WTC11 (cell line): Measurements from ENCODE around the gene CTNNAL1. TPM values are rescaled to one million over a fixed set of nuclear protein-coding genes. Genes with fewer than 3 reads are reported as not detected.

Experiments
- ATAC-seq: fragments of 200-7000 bp; cut with Tn5 transposase; 2 replicates; pipeline ENCODE4 v1.10.0; 2021; ENCODE audit warnings: mild to moderate bottlenecking, moderate library complexity
- CTCF ChIA-PET: fragments of 300-600 bp; sonication (Branson Sonifier 250); formaldehyde crosslinking; loops from one replicate; lab custom pipeline; 2021; ENCODE audit warnings: antibody characterized with exemption; lab: Charles Lee
- POLR2A ChIA-PET: fragments of 350-600 bp; sonication (Branson Sonifier 250); formaldehyde crosslinking; loops from one replicate; lab custom pipeline; 2021; ENCODE audit warnings: antibody characterized with exemption; lab: Charles Lee
- DNase-seq: peaks from one replicate; pipeline ENCODE4 v3.0.0; 2021; ENCODE audit warnings: low spot score
- H3K27ac Mint-ChIP-seq: 2 replicates; pipeline ENCODE4 v1.8.0; 2021; ENCODE audit warnings: mixed read lengths
- H3K27me3 Mint-ChIP-seq: 2 replicates; pipeline ENCODE4 v1.8.0; 2021; ENCODE audit warnings: low read depth, mild to moderate bottlenecking, moderate library complexity, mixed read lengths
- H3K36me3 Mint-ChIP-seq: 2 replicates; pipeline ENCODE4 v1.8.0; 2021; ENCODE audit warnings: mixed read lengths
- H3K4me1 Mint-ChIP-seq: 2 replicates; pipeline ENCODE4 v1.8.0; 2022; ENCODE audit warnings: mixed read lengths
- H3K4me3 Mint-ChIP-seq: 2 replicates; pipeline ENCODE4 v1.8.0; 2021; ENCODE audit warnings: mild to moderate bottlenecking, moderate library complexity, mixed read lengths
- H3K9me3 Mint-ChIP-seq: 2 replicates; pipeline ENCODE4 v1.8.0; 2021; ENCODE audit warnings: mixed read lengths
- ATF1 ChIP-seq: sonication (generic); formaldehyde crosslinking; IDR thresholded peaks from 2 replicates; pipeline ENCODE4 v1.8.1; 2023; ENCODE audit warnings: mild to moderate bottlenecking, moderate library complexity, missing genetic modification reagents
- CREB1 ChIP-seq: sonication (generic); formaldehyde crosslinking; IDR thresholded peaks from 2 replicates; pipeline ENCODE4 v1.8.0; 2023; ENCODE audit warnings: mild to moderate bottlenecking, missing genetic modification reagents
- CREM ChIP-seq: sonication (generic); formaldehyde crosslinking; IDR thresholded peaks from 2 replicates; pipeline ENCODE4 v1.8.1; 2022; ENCODE audit warnings: mild to moderate bottlenecking, missing genetic modification reagents, moderate library complexity
- EMX1 ChIP-seq: fragments of 250-450 bp; sonication (Bioruptor Pico); IDR thresholded peaks from 2 replicates; pipeline ENCODE4 v1.8.0; 2021; ENCODE audit warnings: mild to moderate bottlenecking
- FOXK1 ChIP-seq: sonication (generic); formaldehyde crosslinking; IDR thresholded peaks from 2 replicates; pipeline ENCODE4 v1.8.0; 2022; ENCODE audit warnings: mild to moderate bottlenecking, moderate library complexity, missing genetic modification reagents
- FOXP1 ChIP-seq: sonication (generic); formaldehyde crosslinking; IDR thresholded peaks from 2 replicates; pipeline ENCODE4 v1.8.0; 2022; ENCODE audit warnings: missing genetic modification reagents, mild to moderate bottlenecking, moderate library complexity, borderline replicate concordance
- GTF2I ChIP-seq: fragments of 250-450 bp; sonication (Bioruptor Pico); conservative IDR thresholded peaks from 2 replicates; pipeline ENCODE4 v1.4.0; 2021; ENCODE audit warnings: mild to moderate bottlenecking
- MYBL2 ChIP-seq: sonication (generic); formaldehyde crosslinking; IDR thresholded peaks from 2 replicates; pipeline ENCODE4 v1.8.1; 2023; ENCODE audit warnings: mild to moderate bottlenecking, moderate library complexity, missing genetic modification reagents
- NFE2L1 ChIP-seq: sonication (generic); formaldehyde crosslinking; IDR thresholded peaks from 2 replicates; pipeline ENCODE4 v1.8.1; 2023; ENCODE audit warnings: missing genetic modification reagents
- RELA ChIP-seq: sonication (generic); formaldehyde crosslinking; IDR thresholded peaks from 2 replicates; pipeline ENCODE4 v1.8.1; 2022; ENCODE audit warnings: missing genetic modification reagents, mild to moderate bottlenecking, borderline replicate concordance
- ZBTB21 ChIP-seq: sonication (generic); formaldehyde crosslinking; IDR thresholded peaks from 2 replicates; pipeline ENCODE4 v1.8.1; 2023; ENCODE audit warnings: mild to moderate bottlenecking, missing genetic modification reagents, borderline replicate concordance
- ZNF263 ChIP-seq: sonication (generic); formaldehyde crosslinking; IDR thresholded peaks from 2 replicates; pipeline ENCODE4 v1.8.1; 2022; ENCODE audit warnings: low read depth, mild to moderate bottlenecking, moderate library complexity, missing genetic modification reagents
- total RNA-seq: library from RNA; stranded (reverse); gene quantifications from 3 replicates; pipeline ENCODE4 v1.2.3, GENCODE V29; 2021
- TF ChIP-seq, protein P1 (sequence below): sonication (generic); formaldehyde crosslinking; IDR thresholded peaks from 2 replicates; pipeline ENCODE4 v1.8.0; 2023; ENCODE audit warnings: missing genetic modification reagents, mild to moderate bottlenecking, borderline replicate concordance
- TF ChIP-seq, protein P2 (sequence below): sonication (generic); formaldehyde crosslinking; IDR thresholded peaks from 2 replicates; pipeline ENCODE4 v1.8.1; 2023; ENCODE audit warnings: mild to moderate bottlenecking, moderate library complexity, missing genetic modification reagents
- TF ChIP-seq, protein P3 (sequence below): sonication (generic); formaldehyde crosslinking; IDR thresholded peaks from 2 replicates; pipeline ENCODE4 v1.8.1; 2022; ENCODE audit warnings: mild to moderate bottlenecking, missing genetic modification reagents, moderate library complexity, borderline replicate concordance
- TF ChIP-seq, protein P4 (sequence below): sonication (generic); formaldehyde crosslinking; IDR thresholded peaks from 2 replicates; pipeline ENCODE4 v1.8.1; 2022; ENCODE audit warnings: missing genetic modification reagents, borderline replicate concordance
- TF ChIP-seq, protein P5 (sequence below): sonication (generic); formaldehyde crosslinking; IDR thresholded peaks from 2 replicates; pipeline ENCODE4 v1.8.0; 2023; ENCODE audit warnings: missing genetic modification reagents
- TF ChIP-seq, protein P6 (sequence below): sonication (generic); formaldehyde crosslinking; IDR thresholded peaks from 2 replicates; pipeline ENCODE4 v1.8.0; 2022; ENCODE audit warnings: mild to moderate bottlenecking, missing genetic modification reagents
- TF ChIP-seq, protein P7 (sequence below): fragments of 250-450 bp; sonication (Bioruptor Pico); IDR thresholded peaks from 2 replicates; pipeline ENCODE4 v1.9.0; 2021; ENCODE audit warnings: moderate library complexity, mild to moderate bottlenecking, inconsistent platforms, borderline replicate concordance
- TF ChIP-seq, protein P8 (sequence below): sonication (generic); formaldehyde crosslinking; conservative IDR thresholded peaks from 2 replicates; pipeline ENCODE4 v1.8.1; 2023; ENCODE audit warnings: mild to moderate bottlenecking, low read depth, missing genetic modification reagents, moderate library complexity

Gene CTNNAL1
- total RNA-seq, 1 experiment from 2014 or later = 53.1 TPM

DNA sequence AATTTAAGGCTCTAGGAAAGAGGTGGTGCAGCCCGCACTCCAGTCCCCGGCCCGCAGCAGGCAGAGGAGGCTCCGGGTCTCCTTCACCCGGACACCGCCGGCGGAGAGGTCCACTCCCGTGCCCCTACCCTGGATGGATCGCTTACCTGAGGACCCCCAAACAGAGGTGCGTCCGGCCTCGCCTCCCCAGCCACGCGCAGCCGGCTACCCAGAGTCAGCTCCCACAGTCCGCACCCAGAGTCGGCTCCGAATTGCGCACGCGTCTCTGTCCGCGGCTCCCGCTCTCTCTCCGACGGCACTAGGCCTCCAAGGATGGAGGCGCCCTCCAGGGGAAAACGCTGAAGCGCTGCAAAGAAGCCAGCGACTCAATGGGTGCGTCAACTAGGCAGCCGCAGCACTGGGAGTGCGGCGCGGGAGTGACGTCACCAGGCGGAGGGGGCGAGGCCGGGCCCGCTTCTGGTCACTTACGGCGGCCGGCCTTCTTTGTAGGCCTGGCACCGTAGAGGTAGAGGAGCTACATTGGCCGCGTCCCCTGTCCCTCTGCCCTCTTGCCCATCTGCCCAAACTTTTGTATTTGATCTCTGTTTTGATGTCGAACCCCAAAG, 79.5 kb downstream of the CTNNAL1 start, which contains the start of gene ELP1 (continued):
- TF ChIP-seq, protein P1, sequence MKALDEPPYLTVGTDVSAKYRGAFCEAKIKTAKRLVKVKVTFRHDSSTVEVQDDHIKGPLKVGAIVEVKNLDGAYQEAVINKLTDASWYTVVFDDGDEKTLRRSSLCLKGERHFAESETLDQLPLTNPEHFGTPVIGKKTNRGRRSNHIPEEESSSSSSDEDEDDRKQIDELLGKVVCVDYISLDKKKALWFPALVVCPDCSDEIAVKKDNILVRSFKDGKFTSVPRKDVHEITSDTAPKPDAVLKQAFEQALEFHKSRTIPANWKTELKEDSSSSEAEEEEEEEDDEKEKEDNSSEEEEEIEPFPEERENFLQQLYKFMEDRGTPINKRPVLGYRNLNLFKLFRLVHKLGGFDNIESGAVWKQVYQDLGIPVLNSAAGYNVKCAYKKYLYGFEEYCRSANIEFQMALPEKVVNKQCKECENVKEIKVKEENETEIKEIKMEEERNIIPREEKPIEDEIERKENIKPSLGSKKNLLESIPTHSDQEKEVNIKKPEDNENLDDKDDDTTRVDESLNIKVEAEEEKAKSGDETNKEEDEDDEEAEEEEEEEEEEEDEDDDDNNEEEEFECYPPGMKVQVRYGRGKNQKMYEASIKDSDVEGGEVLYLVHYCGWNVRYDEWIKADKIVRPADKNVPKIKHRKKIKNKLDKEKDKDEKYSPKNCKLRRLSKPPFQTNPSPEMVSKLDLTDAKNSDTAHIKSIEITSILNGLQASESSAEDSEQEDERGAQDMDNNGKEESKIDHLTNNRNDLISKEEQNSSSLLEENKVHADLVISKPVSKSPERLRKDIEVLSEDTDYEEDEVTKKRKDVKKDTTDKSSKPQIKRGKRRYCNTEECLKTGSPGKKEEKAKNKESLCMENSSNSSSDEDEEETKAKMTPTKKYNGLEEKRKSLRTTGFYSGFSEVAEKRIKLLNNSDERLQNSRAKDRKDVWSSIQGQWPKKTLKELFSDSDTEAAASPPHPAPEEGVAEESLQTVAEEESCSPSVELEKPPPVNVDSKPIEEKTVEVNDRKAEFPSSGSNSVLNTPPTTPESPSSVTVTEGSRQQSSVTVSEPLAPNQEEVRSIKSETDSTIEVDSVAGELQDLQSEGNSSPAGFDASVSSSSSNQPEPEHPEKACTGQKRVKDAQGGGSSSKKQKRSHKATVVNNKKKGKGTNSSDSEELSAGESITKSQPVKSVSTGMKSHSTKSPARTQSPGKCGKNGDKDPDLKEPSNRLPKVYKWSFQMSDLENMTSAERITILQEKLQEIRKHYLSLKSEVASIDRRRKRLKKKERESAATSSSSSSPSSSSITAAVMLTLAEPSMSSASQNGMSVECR (CRISPR knock-in tag) = no peak
- TF ChIP-seq, protein P2, sequence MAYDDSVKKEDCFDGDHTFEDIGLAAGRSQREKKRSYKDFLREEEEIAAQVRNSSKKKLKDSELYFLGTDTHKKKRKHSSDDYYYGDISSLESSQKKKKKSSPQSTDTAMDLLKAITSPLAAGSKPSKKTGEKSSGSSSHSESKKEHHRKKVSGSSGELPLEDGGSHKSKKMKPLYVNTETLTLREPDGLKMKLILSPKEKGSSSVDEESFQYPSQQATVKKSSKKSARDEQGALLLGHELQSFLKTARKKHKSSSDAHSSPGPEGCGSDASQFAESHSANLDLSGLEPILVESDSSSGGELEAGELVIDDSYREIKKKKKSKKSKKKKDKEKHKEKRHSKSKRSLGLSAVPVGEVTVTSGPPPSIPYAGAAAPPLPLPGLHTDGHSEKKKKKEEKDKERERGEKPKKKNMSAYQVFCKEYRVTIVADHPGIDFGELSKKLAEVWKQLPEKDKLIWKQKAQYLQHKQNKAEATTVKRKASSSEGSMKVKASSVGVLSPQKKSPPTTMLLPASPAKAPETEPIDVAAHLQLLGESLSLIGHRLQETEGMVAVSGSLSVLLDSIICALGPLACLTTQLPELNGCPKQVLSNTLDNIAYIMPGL (CRISPR knock-in tag) = peak; percentile 95
- TF ChIP-seq FOXP1 (0 out of 2 replicates have a peak, but pooled peaks have one; percentile 27), RELA (CRISPR knock-in tag) (peak; percentile 29; the same call in 1 of the 2 replicates), ZBTB21 (0 out of 2 replicates have a peak, but pooled peaks have one; percentile 66), FOXK1 (peak; percentile 77), CREM (CRISPR knock-in tag) (peak; percentile 96), MYBL2 (CRISPR knock-in tag) (0 out of 2 replicates have a peak, but pooled peaks have one; percentile 29)
- TF ChIP-seq, protein P3, sequence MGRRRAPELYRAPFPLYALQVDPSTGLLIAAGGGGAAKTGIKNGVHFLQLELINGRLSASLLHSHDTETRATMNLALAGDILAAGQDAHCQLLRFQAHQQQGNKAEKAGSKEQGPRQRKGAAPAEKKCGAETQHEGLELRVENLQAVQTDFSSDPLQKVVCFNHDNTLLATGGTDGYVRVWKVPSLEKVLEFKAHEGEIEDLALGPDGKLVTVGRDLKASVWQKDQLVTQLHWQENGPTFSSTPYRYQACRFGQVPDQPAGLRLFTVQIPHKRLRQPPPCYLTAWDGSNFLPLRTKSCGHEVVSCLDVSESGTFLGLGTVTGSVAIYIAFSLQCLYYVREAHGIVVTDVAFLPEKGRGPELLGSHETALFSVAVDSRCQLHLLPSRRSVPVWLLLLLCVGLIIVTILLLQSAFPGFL (CRISPR knock-in tag) = no peak
- TF ChIP-seq, protein P4, sequence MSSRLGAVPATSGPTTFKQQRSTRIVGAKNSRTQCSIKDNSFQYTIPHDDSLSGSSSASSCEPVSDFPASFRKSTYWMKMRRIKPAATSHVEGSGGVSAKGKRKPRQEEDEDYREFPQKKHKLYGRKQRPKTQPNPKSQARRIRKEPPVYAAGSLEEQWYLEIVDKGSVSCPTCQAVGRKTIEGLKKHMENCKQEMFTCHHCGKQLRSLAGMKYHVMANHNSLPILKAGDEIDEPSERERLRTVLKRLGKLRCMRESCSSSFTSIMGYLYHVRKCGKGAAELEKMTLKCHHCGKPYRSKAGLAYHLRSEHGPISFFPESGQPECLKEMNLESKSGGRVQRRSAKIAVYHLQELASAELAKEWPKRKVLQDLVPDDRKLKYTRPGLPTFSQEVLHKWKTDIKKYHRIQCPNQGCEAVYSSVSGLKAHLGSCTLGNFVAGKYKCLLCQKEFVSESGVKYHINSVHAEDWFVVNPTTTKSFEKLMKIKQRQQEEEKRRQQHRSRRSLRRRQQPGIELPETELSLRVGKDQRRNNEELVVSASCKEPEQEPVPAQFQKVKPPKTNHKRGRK (CRISPR knock-in tag) = no peak
- TF ChIP-seq, all 79 proteins: peak for 16

DNA sequence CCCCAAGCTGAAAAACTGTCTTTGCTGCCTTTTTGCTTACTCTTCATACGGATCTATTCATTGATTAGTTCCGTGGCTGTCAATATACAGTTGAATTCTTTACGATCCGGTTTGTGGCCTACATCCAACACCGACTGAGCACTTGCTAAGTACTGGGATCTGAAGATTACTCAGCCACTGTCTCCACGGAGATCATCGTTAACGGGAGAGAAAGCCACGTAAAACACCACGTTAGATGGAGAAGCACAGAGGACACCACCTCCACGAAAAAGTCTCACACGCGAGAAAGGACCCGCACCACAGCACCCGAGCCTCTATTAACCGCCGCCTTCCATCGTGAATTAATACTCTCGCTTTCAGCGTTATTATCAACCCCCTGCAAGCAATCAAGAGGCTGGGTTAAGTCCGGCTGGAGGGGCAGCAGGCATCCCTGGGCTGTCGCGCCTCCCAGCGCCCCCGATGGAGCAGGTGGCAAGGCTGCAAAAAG, 80.0 kb downstream of the CTNNAL1 start:
- CTCF ChIA-PET = no interaction called here
- H3K4me1 Mint-ChIP-seq = peaks cover 13% of the 10 kb centered on the region
- no peaks in the 10 kb centered on the region for H3K27me3 Mint-ChIP-seq
- no peaks in the 10 kb centered on the region for H3K9me3 Mint-ChIP-seq
- H3K4me3 Mint-ChIP-seq = peak overlapping the region; percentile 97
- no peak for DNase-seq
- no peak for ATAC-seq
- POLR2A ChIA-PET = no interaction called here
- H3K36me3 Mint-ChIP-seq = peaks cover 14% of the 10 kb centered on the region
- peak overlapping the region; percentile 99 for H3K27ac Mint-ChIP-seq
- TF ChIP-seq NFE2L1 (CRISPR knock-in tag) (no peak), EMX1 (no peak), GTF2I (CRISPR knock-in tag) (no peak), ATF1 (CRISPR knock-in tag) (no peak), CREB1 (CRISPR knock-in tag) (no peak), ZNF263 (no peak)
- TF ChIP-seq, protein P5, sequence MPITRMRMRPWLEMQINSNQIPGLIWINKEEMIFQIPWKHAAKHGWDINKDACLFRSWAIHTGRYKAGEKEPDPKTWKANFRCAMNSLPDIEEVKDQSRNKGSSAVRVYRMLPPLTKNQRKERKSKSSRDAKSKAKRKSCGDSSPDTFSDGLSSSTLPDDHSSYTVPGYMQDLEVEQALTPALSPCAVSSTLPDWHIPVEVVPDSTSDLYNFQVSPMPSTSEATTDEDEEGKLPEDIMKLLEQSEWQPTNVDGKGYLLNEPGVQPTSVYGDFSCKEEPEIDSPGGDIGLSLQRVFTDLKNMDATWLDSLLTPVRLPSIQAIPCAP = no peak
- TF ChIP-seq, protein P6, sequence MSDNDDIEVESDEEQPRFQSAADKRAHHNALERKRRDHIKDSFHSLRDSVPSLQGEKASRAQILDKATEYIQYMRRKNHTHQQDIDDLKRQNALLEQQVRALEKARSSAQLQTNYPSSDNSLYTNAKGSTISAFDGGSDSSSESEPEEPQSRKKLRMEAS (CRISPR knock-in tag) = no peak
- TF ChIP-seq, protein P7, sequence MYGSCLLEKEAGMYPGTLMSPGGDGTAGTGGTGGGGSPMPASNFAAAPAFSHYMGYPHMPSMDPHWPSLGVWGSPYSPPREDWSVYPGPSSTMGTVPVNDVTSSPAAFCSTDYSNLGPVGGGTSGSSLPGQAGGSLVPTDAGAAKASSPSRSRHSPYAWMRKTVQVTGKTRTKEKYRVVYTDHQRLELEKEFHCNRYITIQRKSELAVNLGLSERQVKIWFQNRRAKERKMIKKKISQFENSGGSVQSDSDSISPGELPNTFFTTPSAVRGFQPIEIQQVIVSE (CRISPR knock-in tag) = no peak
- TF ChIP-seq, protein P8, sequence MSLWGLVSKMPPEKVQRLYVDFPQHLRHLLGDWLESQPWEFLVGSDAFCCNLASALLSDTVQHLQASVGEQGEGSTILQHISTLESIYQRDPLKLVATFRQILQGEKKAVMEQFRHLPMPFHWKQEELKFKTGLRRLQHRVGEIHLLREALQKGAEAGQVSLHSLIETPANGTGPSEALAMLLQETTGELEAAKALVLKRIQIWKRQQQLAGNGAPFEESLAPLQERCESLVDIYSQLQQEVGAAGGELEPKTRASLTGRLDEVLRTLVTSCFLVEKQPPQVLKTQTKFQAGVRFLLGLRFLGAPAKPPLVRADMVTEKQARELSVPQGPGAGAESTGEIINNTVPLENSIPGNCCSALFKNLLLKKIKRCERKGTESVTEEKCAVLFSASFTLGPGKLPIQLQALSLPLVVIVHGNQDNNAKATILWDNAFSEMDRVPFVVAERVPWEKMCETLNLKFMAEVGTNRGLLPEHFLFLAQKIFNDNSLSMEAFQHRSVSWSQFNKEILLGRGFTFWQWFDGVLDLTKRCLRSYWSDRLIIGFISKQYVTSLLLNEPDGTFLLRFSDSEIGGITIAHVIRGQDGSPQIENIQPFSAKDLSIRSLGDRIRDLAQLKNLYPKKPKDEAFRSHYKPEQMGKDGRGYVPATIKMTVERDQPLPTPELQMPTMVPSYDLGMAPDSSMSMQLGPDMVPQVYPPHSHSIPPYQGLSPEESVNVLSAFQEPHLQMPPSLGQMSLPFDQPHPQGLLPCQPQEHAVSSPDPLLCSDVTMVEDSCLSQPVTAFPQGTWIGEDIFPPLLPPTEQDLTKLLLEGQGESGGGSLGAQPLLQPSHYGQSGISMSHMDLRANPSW = no peak
